HepG2 (cell line): ENCODE measurements around the gene ODAD4. TPM values are rescaled to one million over a fixed set of nuclear protein-coding genes. Genes with fewer than 3 reads are reported as not detected.
A peak's percentile ranks its signal among the peaks of the same experiment; 100 is the strongest.

Experiments used
- ATAC-seq: fragments of 200-7000 bp; cut with Tn5 transposase; 3 replicates; pipeline ENCODE4 v1.9.1; 2020; ENCODE audit warnings: mild to moderate bottlenecking, moderate library complexity
- BruUV-seq: library from RNA; stranded (reverse); fragments of 400-500 nt; replicated peaks from 2 replicates; lab custom pipeline; 2021; lab: Mats Ljungman, UMichigan
- CTCF ChIA-PET: fragments of 300-600 bp; formaldehyde crosslinking; extraction: SDS; loops from one replicate; lab custom pipeline; 2021; ENCODE audit warnings: low total read pairs, inconsistent platforms, low intra/inter-chr PET ratio; lab: Yijun Ruan, JAX
- POLR2A ChIA-PET: fragments of 350-600 bp; sonication (Branson Sonifier 250); formaldehyde crosslinking; loops from one replicate; lab custom pipeline; 2020; ENCODE audit warnings: antibody characterized with exemption, inconsistent platforms; lab: Yijun Ruan, JAX
- DNase-seq: peaks from one replicate; pipeline ENCODE4 v3.0.0-alpha.2; 2015; ENCODE audit warnings: low spot score
- FAIRE-seq: peaks from 3 replicates; lab custom pipeline; 2011; peaks lifted over from hg19 to GRCh38; lab: Jason Lieb, UNC
- H2AFZ ChIP-seq: one replicate; pipeline ENCODE4 v1.6.1; 2011; ENCODE audit warnings: low read length, inconsistent platforms
- H3K27ac ChIP-seq: fragments of 300-600 bp; 3 replicates; pipeline ENCODE4 v1.8.0; 2011; ENCODE audit warnings: mixed run types, mild to moderate bottlenecking, mixed read lengths, low read length, inconsistent platforms; ENCODE audit not compliant: insufficient read depth; ENCODE audit errors: extremely low read length
- H3K27me3 ChIP-seq, 2 experiments: fragments of 200-600 bp in 1 of 2; 2 replicates in 1 of 2; 3 replicates in 1 of 2; pipeline versions ENCODE4 v1.6.0 to v1.8.0; 2011; ENCODE audit warnings: low read length in 2 of 2, mild to moderate bottlenecking in 2 of 2, moderate library complexity in 2 of 2, inconsistent platforms in 1 of 2; ENCODE audit not compliant: insufficient read depth in 2 of 2, control insufficient read depth in 1 of 2
- H3K36me3 ChIP-seq, 2 experiments: fragments of 200-600 bp in 1 of 2; replicated peaks in 1 of 2; 2 replicates in 1 of 2; 3 replicates in 1 of 2; pipeline versions ENCODE4 v1.5.1 to v1.8.0; 2011; ENCODE audit warnings: low read length in 2 of 2, inconsistent platforms in 1 of 2; ENCODE audit not compliant: insufficient read depth in 2 of 2, control insufficient read depth in 1 of 2
- H3K4me1 ChIP-seq: 2 replicates; pipeline ENCODE4 v1.5.1; 2012; ENCODE audit warnings: low read length, inconsistent platforms; ENCODE audit not compliant: insufficient read depth
- H3K4me2 ChIP-seq: 2 replicates; pipeline ENCODE4 v1.6.0; 2011; ENCODE audit warnings: low read depth, low read length, inconsistent platforms
- H3K4me3 ChIP-seq, 3 experiments: fragments of 200-600 bp in 1 of 3; sonication (generic), shearing (Covaris generic) in 1 of 3; replicated peaks in 1 of 3; 2 replicates each; pipeline ENCODE4 v1.5.1; 2011 to 2016; ENCODE audit warnings: low read length in 3 of 3, inconsistent platforms in 2 of 3, low read depth in 2 of 3, mild to moderate bottlenecking in 2 of 3, control low read depth in 1 of 3, mixed read lengths in 1 of 3; ENCODE audit not compliant: insufficient read depth in 1 of 3
- H3K79me2 ChIP-seq: one replicate; pipeline ENCODE4 v1.6.1; 2011; ENCODE audit warnings: low read length, inconsistent platforms; ENCODE audit not compliant: insufficient read depth
- H3K9ac ChIP-seq: 2 replicates; pipeline ENCODE4 v1.6.0; 2011; ENCODE audit warnings: mild to moderate bottlenecking, low read depth, low read length, inconsistent platforms; ENCODE audit not compliant: insufficient read depth
- H3K9me3 ChIP-seq: 2 replicates; pipeline ENCODE4 v1.5.1; 2012; ENCODE audit warnings: mild to moderate bottlenecking, low read length
- H4K20me1 ChIP-seq: 2 replicates; pipeline ENCODE4 v1.6.0; 2011; ENCODE audit warnings: inconsistent platforms, mild to moderate bottlenecking, low read length, moderate library complexity; ENCODE audit not compliant: insufficient read depth
- ARID2 ChIP-seq: sonication (generic); formaldehyde crosslinking; IDR thresholded peaks from 2 replicates; pipeline ENCODE4 v1.8.1; 2022; ENCODE audit warnings: mild to moderate bottlenecking, missing genetic modification reagents, borderline replicate concordance
- BATF2 ChIP-seq: sonication (generic); formaldehyde crosslinking; IDR thresholded peaks from 2 replicates; pipeline ENCODE4 v1.8.0; 2022; ENCODE audit warnings: mild to moderate bottlenecking, missing genetic modification reagents, moderate library complexity
- HNRNPL ChIP-seq: fragments of 200-400 bp; formaldehyde crosslinking; IDR thresholded peaks from 2 replicates; pipeline ENCODE4 v1.6.1; 2017; ENCODE audit warnings: mild to moderate bottlenecking, low read depth, low read length
- MAFG ChIP-seq: sonication (generic); formaldehyde crosslinking; IDR thresholded peaks from 2 replicates; pipeline ENCODE4 v1.5.1; 2020; ENCODE audit warnings: mild to moderate bottlenecking, missing genetic modification reagents
- MED1 ChIP-seq: sonication (generic); formaldehyde crosslinking; IDR thresholded peaks from 2 replicates; pipeline ENCODE4 v1.4.0; 2020; ENCODE audit warnings: missing genetic modification reagents
- NONO ChIP-seq, 2 experiments: fragments of 450-650 bp in 1 of 2; sonication (generic) in 1 of 2; formaldehyde crosslinking in 1 of 2; IDR thresholded peaks in 1 of 2; conservative IDR thresholded peaks in 1 of 2; 2 replicates each; pipeline versions ENCODE4 v1.6.1 to v1.8.0; 2017 to 2022; ENCODE audit warnings: mild to moderate bottlenecking in 1 of 2, missing genetic modification reagents in 1 of 2, moderate library complexity in 1 of 2
- POLR2AphosphoS2 ChIP-seq: IDR thresholded peaks from 2 replicates; pipeline ENCODE4 v1.6.1; 2011; ENCODE audit warnings: low read depth, low read length, improper control_type of control experiment
- POLR2G ChIP-seq: fragments of 200-400 bp; formaldehyde crosslinking; IDR thresholded peaks from 2 replicates; pipeline ENCODE4 v1.6.1; 2018; ENCODE audit warnings: mild to moderate bottlenecking, low read depth, low read length, moderate library complexity
- RBM22 ChIP-seq: fragments of 200-400 bp; formaldehyde crosslinking; optimal IDR thresholded peaks from 2 replicates; pipeline ENCODE3; 2017; ENCODE audit warnings: mild to moderate bottlenecking, low read length, moderate library complexity
- RCOR2 ChIP-seq: IDR thresholded peaks from 2 replicates; pipeline ENCODE4 v1.6.1; 2016; ENCODE audit warnings: missing biosample characterization, missing genetic modification reagents
- SCMH1 ChIP-seq: sonication (generic); formaldehyde crosslinking; IDR thresholded peaks from 2 replicates; pipeline ENCODE4 v1.9.0; 2021; ENCODE audit warnings: missing genetic modification reagents, mild to moderate bottlenecking, borderline replicate concordance
- ZBTB25 ChIP-seq: IDR thresholded peaks from 2 replicates; pipeline ENCODE4 v1.6.1; 2018; ENCODE audit warnings: missing genetic modification reagents
- ZBTB42 ChIP-seq: sonication (generic); formaldehyde crosslinking; IDR thresholded peaks from 2 replicates; pipeline ENCODE4 v1.5.0; 2020; ENCODE audit warnings: mild to moderate bottlenecking, missing genetic modification reagents
- WGBS: methylation state at CpG from one replicate; pipeline ENCODE4 v1.1.6; 2017; ENCODE audit warnings: low lambda C conversion rate; 5-methylcytosine and 5-hydroxymethylcytosine counted together
- in situ Hi-C: cut with HindIII; loops from 2 replicates; pipeline ENCODE4 v1.10.0; 2017; ENCODE audit warnings: low pct_unique_long_range_greater_than_20kb; ENCODE audit not compliant: extremely low pct_ligation_motif_present
- intact Hi-C: fragments of 100-400 bp; cut with micrococcal nuclease; formaldehyde crosslinking; loops from one replicate; pipeline ENCODE4 v1.10.0; 2022; ENCODE audit not compliant: unreplicated experiment
- polyA plus RNA-seq, 8 experiments: library from polyadenylated mRNA; depleted of rRNA in 3 of 8; stranded (reverse) in 7 of 8; unstranded in 1 of 8; fragments of >200 nt; fragmentation: Illumina TruSeq in 4 of 8; extraction: Trizol in 4 of 8; gene quantifications; 2 replicates each; pipeline versions ENCODE4 v1.2.1 to v1.2.3, GENCODE V29; 2011 to 2016; ENCODE audit warnings: low read depth in 4 of 8, missing spikeins in 1 of 8, mixed read lengths in 1 of 8; ENCODE audit not compliant: insufficient read depth in 1 of 8
- total RNA-seq, 5 experiments: library from RNA; depleted of rRNA; stranded (reverse); fragments of >200 nt; fragmentation: Illumina TruSeq; extraction: Trizol; gene quantifications; 2 replicates each; pipeline ENCODE4 v1.2.3, GENCODE V29; 2016; ENCODE audit warnings: low read depth in 1 of 5
- TF ChIP-seq, protein P1 (sequence below): sonication (generic); formaldehyde crosslinking; IDR thresholded peaks from 2 replicates; pipeline ENCODE4 v1.4.0; 2020; ENCODE audit warnings: missing genetic modification reagents

Gene ODAD4
- total and polyA plus RNA-seq, 2 of the 13 experiments (the other 11 are each of a cell fraction or from before 2014, with no cell fraction given): 0.48 to 0.53 TPM

DNA sequence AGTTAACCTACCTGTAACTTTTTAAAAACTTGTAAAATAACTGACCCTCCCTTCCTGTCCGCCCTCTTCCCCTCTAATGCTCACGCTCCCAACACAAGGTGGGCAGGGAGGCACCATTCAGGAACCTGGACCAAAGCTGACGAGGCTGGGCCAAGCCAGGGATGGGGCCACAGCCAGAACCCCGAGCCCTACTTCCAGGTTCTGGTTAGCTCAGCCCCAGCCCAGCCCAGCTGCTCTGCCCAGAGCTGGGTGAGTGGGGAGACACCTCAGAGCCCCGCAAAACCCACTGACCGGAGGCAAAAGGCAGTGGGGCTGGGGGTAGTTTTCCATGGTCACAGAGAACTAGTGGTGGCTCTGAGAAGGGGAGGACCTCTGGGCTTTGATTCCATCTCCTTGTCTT lies 43.6 kb downstream of the ODAD4 start:
- Histone ChIP-seq H3K9ac (no peak overlapping the region), H3K4me2 (no peak overlapping the region), H3K79me2 (peaks cover 17% of the 10 kb centered on the region), H3K27ac (no peak overlapping the region), H2AFZ (no peak overlapping the region), H4K20me1 (peaks cover 12% of the 10 kb centered on the region; the same call in 1 of the 2 replicates), H3K36me3 (peaks cover 48 to 78% of the 10 kb centered on the region in 2 experiments), H3K4me1 (peaks cover 25% of the 10 kb centered on the region), H3K27me3 (no peaks in the 10 kb centered on the region), H3K4me3 (no peak overlapping the region), H3K9me3 (no peaks in the 10 kb centered on the region)
- BruUV-seq: TSS peak; percentile 6
- CTCF ChIA-PET: no interaction called here
- 86% methylated on average over 6 of the region's 6 CpGs for WGBS
- ATAC-seq (peak; percentile 2; the same call in 1 of the 3 replicates), DNase-seq (no peak), FAIRE-seq (no peak)
- POLR2A ChIA-PET: interaction anchor here (0.9 to 4.1 kb wide), 8 partner anchors 7 to 188 kb away, joined by 3 to 38 read pairs (median 12); partner anchors contain the start of genes CNP, DNAJC7, JUP and ODAD4
- TF ChIP-seq MAFG (CRISPR knock-in tag) (no peak), POLR2G (peak; percentile 6; the same call in 1 of the 2 replicates), ZBTB42 (CRISPR knock-in tag) (no peak), BATF2 (no peak), ARID2 (CRISPR knock-in tag) (no peak), NONO (IDR thresholded peaks at IDR 0.05) (no peak), NONO (CRISPR knock-in tag; conservative IDR thresholded peaks at IDR 0.05) (0 out of 2 replicates have a peak, but pooled peaks have one; percentile 11), RBM22 (peak; percentile 17), MED1 (CRISPR knock-in tag) (no peak), ZBTB25 (CRISPR knock-in tag) (no peak), POLR2AphosphoS2 (0 out of 2 replicates have a peak, but pooled peaks have one; percentile 14), SCMH1 (CRISPR knock-in tag) (no peak), RCOR2 (CRISPR knock-in tag) (no peak), HNRNPL (0 out of 2 replicates have a peak, but pooled peaks have one; percentile 3)
- TF ChIP-seq, protein P1, sequence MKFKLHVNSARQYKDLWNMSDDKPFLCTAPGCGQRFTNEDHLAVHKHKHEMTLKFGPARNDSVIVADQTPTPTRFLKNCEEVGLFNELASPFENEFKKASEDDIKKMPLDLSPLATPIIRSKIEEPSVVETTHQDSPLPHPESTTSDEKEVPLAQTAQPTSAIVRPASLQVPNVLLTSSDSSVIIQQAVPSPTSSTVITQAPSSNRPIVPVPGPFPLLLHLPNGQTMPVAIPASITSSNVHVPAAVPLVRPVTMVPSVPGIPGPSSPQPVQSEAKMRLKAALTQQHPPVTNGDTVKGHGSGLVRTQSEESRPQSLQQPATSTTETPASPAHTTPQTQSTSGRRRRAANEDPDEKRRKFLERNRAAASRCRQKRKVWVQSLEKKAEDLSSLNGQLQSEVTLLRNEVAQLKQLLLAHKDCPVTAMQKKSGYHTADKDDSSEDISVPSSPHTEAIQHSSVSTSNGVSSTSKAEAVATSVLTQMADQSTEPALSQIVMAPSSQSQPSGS (CRISPR knock-in tag): no peak
- in situ Hi-C loops: no loop called here
- intact Hi-C loops: no loop called here
